ENCODE results near the gene CD99L2.

Gene CD99L2

GRCh38 chrX:150767475-150768131 lies 130.9 kb downstream of the CD99L2 start:
- TF ChIP-seq CTCF (conservative IDR thresholded peaks at IDR 0.05; ENCODE audit: low read depth), result no peak
- peak overlapping the region; percentile 6; the same call in 1 of the 2 replicates for H3K27ac ChIP-seq
- ChIA-PET POLR2A (ENCODE audit: low non-redundant PET) (no interaction called here), CTCF (interaction anchor here (2.8 kb wide), 1 partner anchor 314 kb away, joined by 18 read pairs; no protein-coding TSS in a partner anchor)
- DNase-seq (ENCODE audit: low spot score), result peak; percentile 19

GRCh38 chrX:150767045-150767395 lies 131.4 kb downstream of the CD99L2 start:
- ChIA-PET POLR2A (ENCODE audit: low non-redundant PET) (no interaction called here), CTCF (interaction anchor here (2.8 kb wide), 1 partner anchor 315 kb away, joined by 18 read pairs; no protein-coding TSS in a partner anchor)
- peak overlapping the region; percentile 6; the same call in 1 of the 2 replicates for H3K27ac ChIP-seq
- no peak for DNase-seq (ENCODE audit: low spot score)
- TF ChIP-seq CTCF (conservative IDR thresholded peaks at IDR 0.05; ENCODE audit: low read depth), result no peak

- POLR2A ChIA-PET (ENCODE audit: low non-redundant PET), result no interaction called here
- no peak for DNase-seq (ENCODE audit: low spot score)
These were observed 132.0 kb downstream of the CD99L2 start for GRCh38 chrX:150766351-150767044.

GRCh38 chrX:150765782-150766350 lies 132.6 kb downstream of the CD99L2 start:
- no peak overlapping the region for H3K27ac ChIP-seq
- POLR2A ChIA-PET (ENCODE audit: low non-redundant PET), result no interaction called here
- CTCF ChIA-PET, result interaction anchor here (0.5 to 2.8 kb wide), 2 partner anchors 297 to 316 kb away, joined by 4 to 18 read pairs; no protein-coding TSS in a partner anchor
- no peak for TF ChIP-seq CTCF (conservative IDR thresholded peaks at IDR 0.05; ENCODE audit: low read depth)
- no peak for DNase-seq (ENCODE audit: low spot score)

More at GRCh38 chrX:150766351-150767044, 132.0 kb downstream of the CD99L2 start:
- no peak overlapping the region for H3K27ac ChIP-seq
- no peak for TF ChIP-seq CTCF (conservative IDR thresholded peaks at IDR 0.05; ENCODE audit: low read depth)
- CTCF ChIA-PET, result interaction anchor here (2.8 kb wide), 1 partner anchor 315 kb away, joined by 18 read pairs; no protein-coding TSS in a partner anchor

GRCh38 chrX:150765237-150765636 lies 133.2 kb downstream of the CD99L2 start:
- DNase-seq (ENCODE audit: low spot score), result no peak
- no peak overlapping the region for H3K27ac ChIP-seq
- no peak for TF ChIP-seq CTCF (conservative IDR thresholded peaks at IDR 0.05; ENCODE audit: low read depth)
- CTCF ChIA-PET, result no interaction called here
- POLR2A ChIA-PET (ENCODE audit: low non-redundant PET), result no interaction called here

GRCh38 chrX:150763810-150764209 lies 134.7 kb downstream of the CD99L2 start:
- CTCF ChIA-PET, result no interaction called here
- no peak overlapping the region for H3K27ac ChIP-seq

More at GRCh38 chrX:150763810-150764209, 134.7 kb downstream of the CD99L2 start:
- POLR2A ChIA-PET (ENCODE audit: low non-redundant PET), result no interaction called here
- no peak for DNase-seq (ENCODE audit: low spot score)
- TF ChIP-seq CTCF (conservative IDR thresholded peaks at IDR 0.05; ENCODE audit: low read depth), result no peak

All from RWPE1 (cell line).